Stimulated activated CD8-positive, alpha-beta memory T cell treated with anti-CD3 and anti-CD28 coated beads, Interleukin-15, amount 100 ng/mL, for 24 hours (primary cell): ENCODE results near the gene RAD51D.
A peak's percentile ranks its signal among the peaks of the same experiment; 100 is the strongest.
"Not testable (repeated sequence)": the region's sequence is repeated elsewhere in the genome, so short reads cannot be mapped to it uniquely, and the experiment has no call there.

Experiments
- DNase-seq: peaks from one replicate; pipeline ENCODE4 v3.0.0-alpha.2; 2020; ENCODE audit warnings: low read depth

RAD51D gene

DNA sequence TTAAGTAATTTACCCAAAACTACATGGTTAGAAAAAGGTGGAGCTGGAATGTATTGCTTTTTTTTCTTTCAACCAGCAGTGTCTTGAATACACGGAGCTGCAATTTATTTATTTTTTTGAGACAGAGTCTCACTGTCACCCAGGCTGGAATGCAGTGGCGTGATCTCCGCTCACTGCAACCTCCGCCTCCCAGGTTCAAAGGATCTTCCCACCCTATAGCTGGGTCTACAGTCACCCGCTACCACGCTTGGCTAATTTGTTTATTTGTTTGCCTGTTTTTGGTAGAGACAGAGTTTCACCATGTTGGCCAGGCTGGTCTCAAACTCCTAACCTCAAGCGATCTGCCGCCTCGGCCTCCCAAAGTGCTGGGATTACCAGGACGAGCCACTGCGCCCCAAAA is 29.0 kb downstream of the RAD51D start:
- not testable (repeated sequence) for DNase-seq

DNA sequence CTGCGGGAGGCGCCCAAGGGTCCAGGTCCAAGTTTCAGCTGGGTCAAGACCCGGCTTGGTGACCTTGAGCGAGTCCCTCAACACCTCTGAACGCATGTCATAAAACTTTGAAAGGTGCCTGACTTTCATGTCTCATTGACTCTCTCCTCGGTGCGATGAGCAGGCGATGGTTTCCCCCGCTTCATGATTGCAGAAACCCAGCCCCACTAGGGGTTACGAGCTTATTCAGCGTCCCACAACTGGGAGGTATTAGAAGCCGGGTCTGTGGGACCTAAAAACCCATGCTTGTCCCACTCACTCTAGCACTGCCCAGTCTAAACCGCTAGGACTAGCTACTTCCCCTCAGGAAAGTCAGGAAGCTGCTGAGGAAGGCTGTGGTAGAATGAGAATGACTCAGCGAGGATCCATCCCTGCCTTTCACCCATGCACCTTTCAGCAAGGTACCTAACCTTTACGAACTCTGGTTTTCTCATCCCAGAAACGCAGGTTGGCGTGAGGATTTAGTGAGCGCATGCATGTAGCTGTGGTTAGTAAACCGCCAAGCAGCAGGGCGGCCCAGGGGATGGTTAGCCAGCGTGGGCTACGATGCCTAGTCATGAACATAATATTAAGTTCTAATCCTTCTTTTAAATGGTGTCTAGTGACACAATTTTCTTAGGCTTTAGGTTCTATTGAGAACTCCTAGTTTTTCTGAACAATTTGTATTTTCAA is 29.9 kb downstream of the RAD51D start:
- no peak for DNase-seq

DNA sequence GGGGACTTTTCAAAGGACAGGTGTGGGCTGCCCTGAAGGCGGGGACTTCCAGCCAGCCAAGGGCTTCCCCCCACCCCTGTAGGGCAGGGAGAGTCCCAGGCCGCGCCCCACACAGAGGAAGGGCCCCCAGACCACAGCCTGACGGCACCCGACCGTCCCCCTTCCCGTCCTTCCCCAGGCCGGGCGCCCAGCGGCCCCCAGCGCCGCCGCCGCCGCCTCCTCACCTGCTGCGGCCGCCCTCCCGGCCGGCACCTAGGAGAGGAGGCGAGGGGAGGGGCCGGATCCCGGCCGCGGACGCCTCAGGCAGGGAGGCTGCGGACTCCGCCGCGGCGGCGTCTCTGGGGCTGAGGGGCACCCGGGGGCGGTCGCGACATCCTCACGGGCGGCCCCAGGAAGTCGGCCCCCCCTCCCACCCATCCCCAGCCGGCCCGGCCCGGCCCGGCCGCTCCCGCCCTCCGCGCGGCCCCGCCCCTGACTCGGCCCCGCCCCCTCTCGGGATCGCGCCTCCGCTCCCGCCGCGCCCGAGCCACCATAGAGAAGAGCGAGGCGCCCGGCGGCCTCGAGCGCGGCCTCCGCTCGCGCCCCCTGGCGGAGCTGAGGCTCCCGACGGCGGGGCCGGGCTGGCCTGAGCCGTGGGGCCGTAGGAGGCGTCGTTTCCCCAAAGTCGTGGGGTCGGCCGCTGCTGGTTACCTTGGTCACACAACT is 30.6 kb downstream of the RAD51D start:
- DNase-seq, result peak; percentile 92

DNA sequence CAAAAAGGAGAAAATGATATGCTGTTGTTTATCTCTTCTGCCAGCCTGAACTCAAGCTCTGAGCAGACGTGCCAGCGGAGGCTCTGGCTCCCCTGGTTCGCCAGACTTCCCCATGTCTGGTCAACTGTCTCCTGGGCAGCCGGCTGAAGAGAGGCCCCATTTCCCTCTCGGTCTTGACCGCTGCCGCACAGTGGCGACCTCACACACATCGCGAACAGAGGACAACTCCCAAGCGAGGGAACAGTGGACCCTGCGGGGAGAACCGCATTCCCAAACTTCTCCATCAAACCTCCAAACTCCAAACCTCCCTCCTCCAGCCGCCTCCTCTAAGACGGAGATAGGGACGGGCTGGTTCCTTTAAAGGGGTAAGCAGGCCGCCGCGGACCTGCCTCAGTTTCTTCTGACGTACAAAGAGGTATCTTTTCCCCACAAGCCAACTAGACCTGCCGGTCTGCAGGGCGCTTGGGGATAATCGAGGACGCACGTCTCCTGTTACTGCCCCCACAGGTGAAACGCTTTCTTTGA is 31.2 kb downstream of the RAD51D start:
- peak; percentile 21 for DNase-seq

DNA sequence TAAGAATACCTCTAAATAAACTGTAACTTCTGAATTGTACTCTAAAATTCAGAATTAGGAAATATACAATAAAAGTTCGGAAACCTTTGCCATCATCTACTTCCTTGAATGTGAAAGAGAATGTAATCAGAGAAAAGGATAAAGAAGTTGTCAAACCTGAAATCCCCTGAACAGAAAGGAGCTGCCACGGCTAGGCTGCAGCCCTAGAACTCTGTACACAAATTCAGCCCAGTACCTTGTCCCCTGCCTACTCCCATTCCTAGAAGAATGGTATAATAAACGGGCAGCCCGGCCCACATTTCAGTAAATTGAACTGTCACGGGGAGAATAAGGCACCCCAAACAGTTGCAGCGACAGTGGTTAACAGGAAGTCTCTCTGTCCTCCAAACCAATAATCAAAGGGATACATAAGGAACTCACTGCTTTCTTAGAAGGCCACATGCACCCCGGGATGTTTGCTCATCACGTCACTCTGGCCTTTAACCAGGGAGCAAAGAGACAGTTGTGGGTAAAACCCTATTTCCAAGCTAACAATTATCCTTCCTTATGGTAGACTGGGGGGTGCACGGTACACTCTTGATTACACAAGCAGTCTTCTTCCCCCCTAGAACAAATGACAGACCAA is 31.8 kb downstream of the RAD51D start:
- no peak for DNase-seq

DNA sequence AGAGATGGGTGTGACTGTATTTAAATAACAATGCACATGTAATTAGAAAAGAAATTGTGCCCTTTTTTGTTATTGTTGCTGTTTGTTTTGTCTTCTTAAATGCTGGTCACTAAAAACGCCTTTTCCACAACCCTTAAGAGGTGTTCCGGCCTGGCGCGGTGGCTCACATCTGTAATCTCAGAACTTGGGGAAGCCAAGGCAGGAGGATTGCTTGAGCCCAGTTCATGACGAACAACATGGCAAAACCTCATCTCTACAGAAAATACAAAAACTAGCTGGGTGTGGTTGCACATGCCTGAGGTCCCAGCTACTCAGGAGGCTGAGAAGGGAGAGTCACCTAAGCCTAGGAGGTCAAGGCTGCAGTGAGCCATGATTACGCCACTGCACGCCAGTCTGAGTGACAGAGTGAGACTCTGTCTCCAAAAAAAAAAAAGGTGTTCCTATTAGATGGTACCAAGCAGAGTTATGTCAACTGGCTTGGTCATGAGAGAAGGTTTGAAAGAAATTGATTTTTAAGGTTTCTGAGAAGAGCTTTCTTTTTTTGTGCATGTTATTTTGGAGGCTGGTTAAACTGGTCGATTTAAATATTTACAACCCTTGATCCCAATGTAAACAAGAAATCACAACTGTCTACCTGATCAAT is 32.6 kb downstream of the RAD51D start:
- DNase-seq, result no peak

DNA sequence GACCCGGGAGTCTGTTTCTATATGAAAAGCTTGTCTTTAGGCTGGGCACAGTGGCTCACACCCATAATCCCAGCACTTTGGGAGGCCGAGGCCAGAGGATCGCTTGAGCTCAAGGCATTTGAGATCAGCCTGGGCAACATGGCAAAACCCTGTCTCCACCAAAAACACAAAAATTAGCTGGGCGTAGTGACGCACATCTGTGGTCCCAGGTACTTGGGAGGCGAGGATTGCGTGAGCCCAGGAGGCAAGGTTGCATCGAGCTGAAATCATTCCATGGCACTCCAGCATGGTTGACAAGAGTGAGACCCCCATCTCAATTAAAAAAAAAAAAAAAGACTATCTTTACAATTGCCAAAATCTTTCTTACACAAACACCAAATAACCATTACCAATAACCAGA is 33.5 kb downstream of the RAD51D start:
- DNase-seq, result no peak

DNA sequence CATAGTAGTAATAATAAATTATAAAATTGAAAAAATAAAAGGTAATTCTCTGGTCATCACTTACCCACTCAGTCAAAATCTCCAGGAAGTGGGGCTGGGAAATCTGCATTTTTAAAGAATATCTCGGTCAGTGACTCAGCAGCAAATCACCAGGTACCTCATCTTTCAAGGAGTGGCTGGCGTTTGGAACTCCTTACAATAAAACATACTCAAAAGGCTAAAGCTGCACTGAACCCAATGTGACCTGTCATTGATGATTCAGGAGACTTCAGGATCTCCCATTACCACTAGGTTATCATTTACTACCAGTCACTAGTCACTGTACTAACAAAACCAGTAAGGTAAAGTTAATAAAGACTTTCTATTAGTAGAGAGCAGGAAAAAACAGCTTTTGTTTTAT is 34.7 kb downstream of the RAD51D start:
- DNase-seq, result no peak

DNA sequence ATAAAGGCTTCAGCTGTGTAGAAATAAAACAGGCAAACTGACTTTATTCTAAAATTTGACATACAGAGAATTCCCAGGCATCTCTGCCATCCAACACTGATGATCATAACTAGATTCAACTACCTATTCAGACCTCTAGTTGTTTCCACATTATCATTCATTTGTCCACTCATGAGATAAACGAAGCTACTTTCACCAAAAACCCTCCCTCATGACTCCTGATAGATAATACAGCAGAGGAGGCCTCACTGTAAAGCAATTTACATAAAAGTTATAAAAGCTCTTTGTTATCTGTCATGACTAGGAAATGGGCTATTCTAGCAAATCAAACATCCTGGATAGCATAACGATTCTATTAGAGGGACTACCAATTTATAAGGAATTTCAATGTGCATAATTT is 36.6 kb downstream of the RAD51D start:
- no peak for DNase-seq

DNA sequence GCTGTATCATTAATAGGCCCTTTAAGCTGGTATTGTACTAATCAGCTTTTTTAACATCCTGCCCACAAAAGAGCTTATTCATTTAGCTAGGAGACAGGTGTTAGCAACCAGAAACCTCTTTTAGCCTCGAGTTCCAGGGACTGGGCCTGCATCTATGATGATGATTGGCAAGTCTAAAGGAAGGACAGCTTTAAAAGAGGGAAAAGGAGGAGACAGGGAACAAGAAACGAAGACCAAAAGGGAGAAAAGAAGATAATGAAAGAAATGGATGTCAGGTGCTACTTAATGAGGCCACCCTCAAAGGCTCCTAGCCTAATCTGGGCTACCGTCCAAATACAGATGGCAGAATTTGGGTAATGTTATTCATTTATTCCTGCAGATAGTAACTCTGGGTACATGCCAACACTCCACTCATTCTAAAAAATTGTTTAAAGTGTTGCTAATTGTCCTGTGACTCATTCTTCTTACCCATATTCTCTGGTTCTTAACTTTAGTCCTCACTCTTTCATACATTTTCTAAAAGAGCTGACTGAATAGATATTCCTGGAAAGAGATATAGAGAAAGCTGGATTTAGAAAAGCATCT is 37.5 kb downstream of the RAD51D start:
- no peak for DNase-seq

DNA sequence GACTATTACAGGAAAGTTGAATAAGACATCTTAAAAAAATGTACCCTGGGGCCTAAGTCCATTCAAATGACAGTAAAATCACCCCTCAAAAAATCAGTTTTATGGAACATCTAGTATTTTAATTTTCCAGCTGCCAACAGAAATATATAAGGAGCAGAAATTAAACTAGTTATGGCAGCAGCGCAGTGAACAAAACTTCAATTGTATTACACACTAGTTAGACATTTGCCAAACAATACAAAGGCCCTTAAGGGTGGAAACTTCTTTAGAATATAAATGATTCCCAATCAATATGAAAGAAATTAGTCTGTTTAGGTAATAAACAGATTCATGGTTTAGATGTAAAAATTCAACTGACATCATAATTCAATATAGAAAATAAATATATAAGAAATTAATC is 38.0 kb downstream of the RAD51D start:
- DNase-seq, result no peak

DNA sequence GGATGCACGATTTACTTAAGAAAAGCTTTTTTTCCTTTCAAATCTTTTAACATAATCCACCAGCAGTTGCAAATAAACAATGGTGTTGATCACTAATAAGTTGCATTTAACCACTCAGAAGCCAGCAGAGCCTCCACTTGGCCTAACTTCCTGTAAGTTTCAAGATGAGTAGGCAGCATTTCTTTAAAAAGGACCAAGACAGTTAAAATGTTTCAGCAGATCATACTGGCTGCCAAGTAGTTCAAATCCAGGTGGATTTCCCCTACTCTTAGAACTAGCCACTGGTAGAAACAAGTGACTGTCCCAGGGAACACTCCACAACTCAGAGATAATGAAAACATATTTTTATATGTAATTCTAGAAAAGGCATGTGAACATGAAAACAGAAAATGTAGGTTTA is 39.1 kb downstream of the RAD51D start:
- no peak for DNase-seq

DNA sequence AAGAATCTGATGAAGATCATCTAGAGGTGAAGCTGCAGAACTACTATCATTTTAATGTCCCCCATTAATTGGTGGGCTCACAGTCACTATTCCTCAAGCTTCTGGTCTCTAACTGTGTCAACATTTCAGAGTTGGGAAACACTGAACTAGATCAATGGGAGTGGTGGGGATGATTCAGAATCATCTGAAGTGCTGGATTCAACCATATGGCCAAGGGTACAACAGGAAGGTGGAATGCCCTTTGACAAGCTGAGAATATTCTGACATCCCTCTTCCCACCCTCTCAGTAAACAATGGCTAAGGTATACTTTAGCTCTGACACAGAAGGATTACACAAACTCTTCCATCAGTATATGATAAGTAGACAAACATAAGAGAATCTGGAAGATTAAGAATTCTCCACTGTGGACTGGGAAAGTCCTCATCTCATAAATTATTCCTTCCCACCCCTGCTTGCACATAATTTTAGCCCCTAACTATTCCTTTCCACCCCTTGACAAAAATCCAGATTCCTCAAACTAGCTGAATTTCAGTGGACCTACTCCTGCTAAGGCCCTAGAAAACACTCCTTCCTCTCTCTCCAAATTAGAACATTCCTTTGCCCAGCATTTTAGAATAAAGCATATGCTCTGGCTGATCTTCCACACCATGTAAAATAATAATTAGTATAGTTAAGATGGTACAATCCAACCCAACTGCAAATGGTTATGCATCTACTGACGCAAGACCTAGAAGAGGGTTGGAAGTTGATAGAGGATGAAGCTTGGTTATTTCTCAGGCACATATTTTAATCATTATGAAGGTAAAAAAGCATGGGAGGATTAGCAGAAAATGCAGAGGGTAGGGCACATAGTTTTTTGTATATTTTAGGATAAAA is 39.9 kb downstream of the RAD51D start:
- no peak for DNase-seq

DNA sequence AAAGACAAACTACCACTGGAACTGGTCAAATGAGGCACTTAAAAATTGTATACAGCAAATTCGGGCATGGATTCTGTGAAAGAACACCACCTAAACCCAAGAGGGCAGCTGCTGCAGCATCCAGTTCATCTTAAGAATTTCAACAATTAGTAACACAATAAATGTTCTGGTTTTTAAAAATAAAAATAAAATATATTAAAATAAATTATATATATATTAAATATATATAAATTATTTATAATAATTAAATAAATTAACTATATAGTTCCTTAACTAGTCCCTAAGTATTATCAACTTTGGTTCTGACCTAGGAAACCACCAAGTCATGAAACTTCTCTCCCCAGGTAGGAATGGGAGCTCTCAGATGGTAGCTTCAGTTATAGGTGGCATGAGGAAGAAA is 42.8 kb downstream of the RAD51D start:
- DNase-seq, result no peak

DNA sequence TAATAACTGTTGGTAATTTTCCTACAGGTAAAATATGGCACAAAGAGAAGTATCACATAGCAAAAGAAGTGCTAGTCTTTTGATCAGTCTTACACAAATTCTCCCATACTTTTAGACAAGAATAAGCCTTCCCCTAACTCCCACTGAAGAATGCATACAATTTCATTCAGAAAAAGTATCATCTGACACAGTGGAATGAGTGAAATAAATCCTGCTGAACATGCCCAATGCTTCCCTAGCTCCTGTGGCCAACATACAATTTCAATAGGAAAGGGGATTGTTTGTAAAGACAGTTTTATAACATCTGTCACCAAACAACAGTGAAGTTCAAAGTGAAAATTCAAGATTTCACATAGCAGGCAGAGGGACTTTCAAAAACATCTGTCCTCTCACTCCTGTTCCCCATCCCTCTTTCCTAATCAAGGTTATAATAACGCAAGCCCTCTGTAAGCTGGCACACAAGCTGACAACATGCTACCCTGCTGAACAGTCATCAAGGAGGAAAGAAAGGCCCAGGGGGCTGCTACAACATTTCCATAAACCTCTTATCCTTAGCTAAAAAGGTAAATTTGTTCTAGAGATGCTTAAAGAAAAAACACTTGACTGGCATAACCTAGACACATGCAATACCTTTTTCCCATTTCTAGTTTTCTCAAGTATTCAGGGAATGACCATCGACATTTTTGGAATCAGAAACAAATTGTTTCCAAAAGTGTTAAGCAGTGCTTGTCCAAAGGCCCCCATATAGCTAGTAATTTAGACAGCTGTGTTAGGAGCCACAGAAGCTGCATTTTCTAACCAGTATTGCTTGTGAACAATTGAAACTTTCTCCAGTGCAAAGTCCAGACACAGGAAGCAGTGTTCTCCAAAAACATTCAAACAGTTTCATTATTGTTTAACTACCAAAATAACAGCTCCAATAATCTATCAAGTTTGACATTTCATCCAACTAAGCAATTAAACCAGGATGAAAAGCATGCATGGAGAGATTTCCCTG is 44.7 kb downstream of the RAD51D start:
- DNase-seq, result no peak

DNA sequence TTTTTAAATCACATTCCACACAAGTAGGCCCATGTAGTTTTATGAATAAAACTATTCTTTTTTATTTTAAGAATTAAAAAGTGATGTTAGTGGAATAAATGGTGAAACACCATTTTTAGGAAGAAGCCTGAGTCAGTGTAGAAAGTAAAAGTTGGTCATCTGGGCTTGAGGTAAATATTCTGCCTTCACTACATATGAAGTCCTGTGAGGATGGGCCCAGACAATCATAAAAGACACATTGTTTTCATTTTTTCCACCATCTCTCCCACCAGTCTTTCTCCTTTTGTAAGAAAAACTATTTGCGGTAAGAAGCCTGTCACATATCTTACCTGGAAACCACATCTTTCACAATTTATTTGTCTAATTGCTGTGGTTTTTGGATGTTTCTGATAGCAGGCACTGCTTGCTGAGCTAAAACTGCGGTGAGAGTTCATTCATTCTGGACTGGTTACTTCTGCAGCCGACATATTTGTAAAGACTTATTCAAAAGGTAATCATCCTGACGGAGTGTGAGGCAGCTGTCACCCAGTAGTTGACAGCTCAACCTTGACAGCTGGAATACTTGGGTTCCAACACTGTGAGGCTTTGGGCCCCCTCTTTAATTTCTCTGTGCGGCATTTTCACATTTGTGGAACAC is 45.6 kb downstream of the RAD51D start:
- no peak for DNase-seq

DNA sequence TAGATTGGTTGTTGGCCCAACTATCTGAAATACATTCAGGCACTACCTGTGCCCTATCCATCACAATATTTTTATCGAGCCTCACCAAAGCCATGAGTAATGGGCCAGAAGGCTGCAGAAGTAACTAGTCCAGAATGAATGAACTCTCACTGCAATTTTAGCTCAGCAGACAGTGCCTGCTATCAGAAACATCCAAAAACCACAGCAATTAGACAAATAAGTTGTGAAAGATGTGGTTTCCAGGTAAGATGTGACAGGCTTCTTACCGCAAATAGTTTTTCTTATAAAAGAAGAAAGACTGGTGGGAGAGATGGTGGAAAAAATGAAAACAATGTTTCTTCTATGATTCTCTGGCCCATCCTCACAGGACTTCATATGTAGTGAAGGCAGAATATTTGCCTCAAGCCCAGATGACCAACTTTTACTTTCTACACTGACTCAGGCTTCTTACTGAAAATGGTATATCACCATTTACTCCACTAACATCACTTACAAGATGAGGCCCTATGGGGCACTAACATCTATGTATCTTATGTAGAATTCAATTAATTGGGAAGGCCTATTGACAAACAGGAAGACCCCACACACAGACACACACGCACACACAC is 46.4 kb downstream of the RAD51D start:
- DNase-seq, result no peak

DNA sequence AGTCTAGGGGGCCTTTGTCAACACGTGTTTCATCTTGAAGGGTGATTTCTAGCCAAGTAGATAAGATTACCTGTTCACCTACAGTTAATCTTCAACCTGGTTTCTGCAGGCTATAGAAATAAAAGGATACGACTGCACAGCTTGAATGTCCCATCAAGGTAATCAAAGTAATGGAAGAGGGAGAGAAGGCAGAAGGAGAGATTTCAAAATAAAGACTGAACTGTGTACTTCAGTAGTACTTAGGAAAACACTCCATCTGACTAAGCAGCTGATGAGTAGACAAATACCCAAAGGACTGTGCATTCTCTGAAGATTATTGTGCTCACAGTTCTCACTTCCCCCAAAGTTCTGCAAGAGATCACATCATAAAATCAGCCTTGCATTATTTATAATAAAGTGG is 50.3 kb downstream of the RAD51D start:
- no peak for DNase-seq

DNA sequence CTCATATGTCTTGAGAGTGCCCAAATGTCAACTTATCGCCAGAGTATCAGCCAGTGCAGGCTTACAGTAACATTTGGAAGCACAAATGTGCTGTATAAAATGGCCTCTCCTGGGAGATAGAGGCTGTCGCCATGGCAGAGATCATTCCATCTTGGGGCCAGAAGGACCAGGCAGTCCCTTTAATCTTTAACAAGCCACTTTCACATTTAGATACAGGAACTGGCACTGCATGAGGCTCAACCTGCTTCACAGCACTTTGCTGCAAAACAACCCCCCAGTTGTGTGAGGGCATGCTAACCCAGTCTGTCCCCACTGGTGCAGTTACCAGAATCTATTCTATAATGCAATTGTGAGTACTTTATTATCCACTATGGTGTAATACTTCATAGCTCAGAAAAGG is 51.4 kb downstream of the RAD51D start:
- no peak for DNase-seq
